Measurements from ENCODE around the gene SLC19A1.

GRCh38 chr21:45481977-45482898 lies 60.0 kb downstream of the SLC19A1 start:
- TF ChIP-seq, protein P1, sequence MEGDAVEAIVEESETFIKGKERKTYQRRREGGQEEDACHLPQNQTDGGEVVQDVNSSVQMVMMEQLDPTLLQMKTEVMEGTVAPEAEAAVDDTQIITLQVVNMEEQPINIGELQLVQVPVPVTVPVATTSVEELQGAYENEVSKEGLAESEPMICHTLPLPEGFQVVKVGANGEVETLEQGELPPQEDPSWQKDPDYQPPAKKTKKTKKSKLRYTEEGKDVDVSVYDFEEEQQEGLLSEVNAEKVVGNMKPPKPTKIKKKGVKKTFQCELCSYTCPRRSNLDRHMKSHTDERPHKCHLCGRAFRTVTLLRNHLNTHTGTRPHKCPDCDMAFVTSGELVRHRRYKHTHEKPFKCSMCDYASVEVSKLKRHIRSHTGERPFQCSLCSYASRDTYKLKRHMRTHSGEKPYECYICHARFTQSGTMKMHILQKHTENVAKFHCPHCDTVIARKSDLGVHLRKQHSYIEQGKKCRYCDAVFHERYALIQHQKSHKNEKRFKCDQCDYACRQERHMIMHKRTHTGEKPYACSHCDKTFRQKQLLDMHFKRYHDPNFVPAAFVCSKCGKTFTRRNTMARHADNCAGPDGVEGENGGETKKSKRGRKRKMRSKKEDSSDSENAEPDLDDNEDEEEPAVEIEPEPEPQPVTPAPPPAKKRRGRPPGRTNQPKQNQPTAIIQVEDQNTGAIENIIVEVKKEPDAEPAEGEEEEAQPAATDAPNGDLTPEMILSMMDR (IDR thresholded peaks at IDR 0.05; ENCODE audit: low read depth, low read length, missing input control): no peak
- TF ChIP-seq, protein P2, sequence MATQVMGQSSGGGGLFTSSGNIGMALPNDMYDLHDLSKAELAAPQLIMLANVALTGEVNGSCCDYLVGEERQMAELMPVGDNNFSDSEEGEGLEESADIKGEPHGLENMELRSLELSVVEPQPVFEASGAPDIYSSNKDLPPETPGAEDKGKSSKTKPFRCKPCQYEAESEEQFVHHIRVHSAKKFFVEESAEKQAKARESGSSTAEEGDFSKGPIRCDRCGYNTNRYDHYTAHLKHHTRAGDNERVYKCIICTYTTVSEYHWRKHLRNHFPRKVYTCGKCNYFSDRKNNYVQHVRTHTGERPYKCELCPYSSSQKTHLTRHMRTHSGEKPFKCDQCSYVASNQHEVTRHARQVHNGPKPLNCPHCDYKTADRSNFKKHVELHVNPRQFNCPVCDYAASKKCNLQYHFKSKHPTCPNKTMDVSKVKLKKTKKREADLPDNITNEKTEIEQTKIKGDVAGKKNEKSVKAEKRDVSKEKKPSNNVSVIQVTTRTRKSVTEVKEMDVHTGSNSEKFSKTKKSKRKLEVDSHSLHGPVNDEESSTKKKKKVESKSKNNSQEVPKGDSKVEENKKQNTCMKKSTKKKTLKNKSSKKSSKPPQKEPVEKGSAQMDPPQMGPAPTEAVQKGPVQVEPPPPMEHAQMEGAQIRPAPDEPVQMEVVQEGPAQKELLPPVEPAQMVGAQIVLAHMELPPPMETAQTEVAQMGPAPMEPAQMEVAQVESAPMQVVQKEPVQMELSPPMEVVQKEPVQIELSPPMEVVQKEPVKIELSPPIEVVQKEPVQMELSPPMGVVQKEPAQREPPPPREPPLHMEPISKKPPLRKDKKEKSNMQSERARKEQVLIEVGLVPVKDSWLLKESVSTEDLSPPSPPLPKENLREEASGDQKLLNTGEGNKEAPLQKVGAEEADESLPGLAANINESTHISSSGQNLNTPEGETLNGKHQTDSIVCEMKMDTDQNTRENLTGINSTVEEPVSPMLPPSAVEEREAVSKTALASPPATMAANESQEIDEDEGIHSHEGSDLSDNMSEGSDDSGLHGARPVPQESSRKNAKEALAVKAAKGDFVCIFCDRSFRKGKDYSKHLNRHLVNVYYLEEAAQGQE (IDR thresholded peaks at IDR 0.05): no peak
- no peak for TF ChIP-seq YY1 (IDR thresholded peaks at IDR 0.05)
- no peak for TF ChIP-seq HNF4G (IDR thresholded peaks at IDR 0.05)
- TF ChIP-seq JUND (IDR thresholded peaks at IDR 0.05): no peak
